Measurements from ENCODE around the gene CIB1.
A peak's percentile ranks its signal among the peaks of the same experiment; 100 is the strongest.

CIB1 gene

DNA sequence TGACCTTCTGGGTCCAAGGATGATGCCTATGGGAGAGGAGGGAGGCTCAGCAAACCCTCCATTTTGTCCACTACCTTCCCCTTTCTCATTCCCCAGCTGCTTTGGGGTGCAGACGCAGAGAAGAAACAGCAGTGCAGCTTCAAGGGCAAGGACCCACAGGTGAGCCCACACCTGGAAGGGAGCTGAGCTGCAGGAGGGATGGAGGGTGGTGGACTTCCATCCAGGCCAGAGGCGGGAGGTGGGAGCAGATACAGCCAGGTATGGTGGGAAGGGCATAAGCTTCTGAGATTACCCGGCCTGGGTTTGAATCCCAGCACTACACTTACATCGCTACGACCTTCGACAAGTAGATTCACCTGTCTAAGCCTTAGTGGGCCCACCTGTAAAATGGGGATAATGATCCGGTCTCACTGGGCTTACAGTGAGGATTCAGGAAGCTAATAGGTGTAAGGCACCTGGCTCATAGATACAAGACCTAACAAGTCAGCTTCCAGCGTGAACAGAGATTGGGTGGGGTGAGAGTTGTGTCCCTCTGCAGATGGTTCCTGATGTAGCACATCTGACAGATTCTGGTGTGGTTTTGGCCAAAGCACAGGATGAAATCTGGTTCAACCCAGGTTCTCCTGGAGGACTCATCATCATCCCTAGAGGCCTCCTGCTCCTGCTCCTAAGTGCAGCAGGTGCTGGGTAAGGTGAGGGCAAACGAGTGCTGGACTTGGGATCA is 15.9 kb downstream of the CIB1 start:
- Mint-ChIP-seq H3K9me3 (no peaks in the 10 kb centered on the region), H3K4me1 (peaks cover 18% of the 10 kb centered on the region), H3K4me3 (no peak overlapping the region), H3K27ac (no peak overlapping the region), H3K36me3 (peaks cover 6% of the 10 kb centered on the region), H3K27me3 (no peaks in the 10 kb centered on the region)
- DNase-seq, result no peak
- CTCF ChIA-PET, result interaction anchor here (0.9 to 3.5 kb wide), 5 partner anchors 10 to 73 kb away, joined by 3 to 25 read pairs (median 3); partner anchors contain the start of genes CIB1 and GDPGP1

DNA sequence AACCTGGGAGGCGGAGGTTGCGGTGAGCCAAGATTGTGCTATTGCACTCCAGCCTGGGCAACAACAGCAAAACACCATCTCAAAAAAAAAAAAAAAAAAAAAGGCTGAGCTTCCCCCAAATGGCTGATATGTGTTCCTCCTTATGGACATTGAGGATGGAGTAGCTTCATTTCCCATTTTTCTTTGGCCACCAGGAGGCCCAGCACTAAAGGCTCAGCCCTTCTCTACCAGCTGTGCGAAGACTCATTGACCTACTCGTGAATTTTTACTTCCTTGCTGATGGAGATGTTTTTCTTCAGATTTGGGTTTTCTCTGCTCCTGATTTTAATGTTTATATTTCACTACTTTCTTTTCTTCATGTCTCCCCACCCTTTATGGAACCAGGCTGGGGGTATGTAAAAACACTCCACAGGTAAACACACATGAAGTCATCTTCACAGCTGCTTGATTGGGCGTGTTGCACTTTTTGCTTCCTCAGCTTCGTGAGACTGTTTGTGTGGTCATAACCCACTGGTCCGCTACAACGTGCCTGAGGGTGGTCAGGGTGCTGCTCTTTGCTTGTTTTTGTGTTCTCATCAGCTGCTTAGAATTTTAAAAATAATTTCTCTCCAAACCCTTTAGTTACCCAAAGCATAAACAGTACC is 19.1 kb downstream of the CIB1 start:
- Mint-ChIP-seq H3K4me3 (no peak overlapping the region), H3K27me3 (no peaks in the 10 kb centered on the region), H3K9me3 (no peaks in the 10 kb centered on the region), H3K36me3 (peaks cover 13% of the 10 kb centered on the region), H3K4me1 (peaks cover 39% of the 10 kb centered on the region), H3K27ac (no peak overlapping the region)
- DNase-seq, result no peak
- CTCF ChIA-PET, result interaction anchor here (1.3 to 3.8 kb wide), 4 partner anchors 13 to 109 kb away, joined by 3 to 17 read pairs (median 4); partner anchors contain the start of gene SEMA4B

DNA sequence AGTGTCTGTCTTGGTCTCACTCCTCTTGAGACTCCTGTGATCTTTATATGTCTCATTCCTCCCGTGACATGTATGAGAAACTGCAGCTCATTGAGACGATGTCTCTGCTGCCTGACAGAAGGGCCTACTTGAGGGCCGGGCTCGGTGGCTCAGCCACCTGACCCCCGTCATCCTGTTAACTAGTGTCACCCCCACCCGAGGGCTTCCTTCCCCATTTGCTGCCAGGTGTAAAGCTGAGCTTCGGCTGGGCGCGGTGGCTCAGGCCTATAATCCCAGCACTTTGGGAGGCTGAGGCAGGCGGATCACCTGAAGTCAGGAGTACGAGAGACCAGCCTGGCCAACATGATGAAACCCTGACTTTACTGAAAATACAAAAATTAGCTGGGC is 19.9 kb downstream of the CIB1 start:
- Mint-ChIP-seq H3K27me3 (no peaks in the 10 kb centered on the region), H3K4me1 (peaks cover 41% of the 10 kb centered on the region), H3K36me3 (peaks cover 15% of the 10 kb centered on the region), H3K4me3 (no peak overlapping the region), H3K27ac (no peak overlapping the region), H3K9me3 (no peaks in the 10 kb centered on the region)
- no peak for DNase-seq
- CTCF ChIA-PET, result interaction anchor here (1.3 to 3.8 kb wide), 2 partner anchors 12 to 108 kb away, joined by 3 to 17 read pairs; partner anchors contain the start of gene SEMA4B

GRCh38 chr15:90213122-90213817 is 20.5 kb downstream of the CIB1 start:
- peaks cover 40% of the 10 kb centered on the region for H3K4me1 Mint-ChIP-seq
- no peaks in the 10 kb centered on the region for H3K27me3 Mint-ChIP-seq
- no peak overlapping the region for H3K4me3 Mint-ChIP-seq
- peaks cover 15% of the 10 kb centered on the region for H3K36me3 Mint-ChIP-seq
- CTCF ChIA-PET, result interaction anchor here (3.8 kb wide), 1 partner anchor 11 kb away, joined by 17 read pairs; the partner anchor contains the start of gene SEMA4B
- no peak for DNase-seq
- no peaks in the 10 kb centered on the region for H3K9me3 Mint-ChIP-seq
- no peak overlapping the region for H3K27ac Mint-ChIP-seq

DNA sequence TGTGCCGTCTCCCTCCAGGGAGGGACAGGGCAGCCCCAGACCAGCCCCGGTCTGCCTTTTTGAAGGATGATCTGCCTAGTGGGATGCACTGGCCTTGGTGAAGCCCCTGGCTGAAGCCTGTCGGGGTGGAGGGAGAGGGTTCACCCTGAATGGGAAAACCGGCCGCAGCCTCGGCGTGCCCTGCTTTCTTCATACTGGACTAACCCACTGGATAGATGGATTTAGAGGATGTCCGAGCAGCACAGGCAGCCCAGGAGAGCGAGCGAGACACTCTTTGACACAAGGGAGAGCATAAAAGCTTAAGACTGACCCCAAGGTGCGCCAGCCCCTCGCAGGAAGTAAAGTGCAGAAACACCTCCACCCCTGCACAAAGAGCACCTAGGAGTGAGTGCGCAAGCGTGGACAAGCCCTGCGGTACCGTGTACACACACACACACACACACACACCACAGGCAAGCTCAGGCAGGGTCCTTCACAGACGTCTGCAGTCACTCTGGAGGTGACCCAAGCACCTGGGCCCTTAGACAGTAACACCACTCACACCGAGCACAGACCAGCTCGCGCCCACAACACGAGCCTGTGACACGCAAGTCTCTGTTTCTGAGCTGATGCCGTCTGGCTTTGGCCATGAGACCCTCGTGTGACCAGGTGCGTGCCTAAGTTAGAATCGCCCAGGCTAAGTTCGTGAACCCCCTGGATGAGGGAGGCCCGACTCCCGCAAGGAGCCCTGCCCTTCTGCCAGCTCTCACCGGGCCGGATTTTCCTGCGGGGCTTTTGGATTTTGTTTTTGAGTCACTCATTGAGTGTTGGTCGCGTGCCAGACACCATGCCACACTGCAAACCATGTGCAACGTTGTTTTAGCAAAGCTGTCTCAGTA is 21.3 kb downstream of the CIB1 start:
- peak overlapping the region; percentile 42 for H3K27ac Mint-ChIP-seq
- H3K36me3 Mint-ChIP-seq, result peaks cover 15% of the 10 kb centered on the region
- H3K4me1 Mint-ChIP-seq, result peaks cover 40% of the 10 kb centered on the region
- H3K4me3 Mint-ChIP-seq, result no peak overlapping the region
- no peaks in the 10 kb centered on the region for H3K9me3 Mint-ChIP-seq
- H3K27me3 Mint-ChIP-seq, result no peaks in the 10 kb centered on the region
- CTCF ChIA-PET, result no interaction called here
- DNase-seq, result no peak

- CTCF ChIA-PET, result no interaction called here
- no peaks in the 10 kb centered on the region for H3K9me3 Mint-ChIP-seq
- no peak for DNase-seq
- H3K4me3 Mint-ChIP-seq, result no peak overlapping the region
- H3K36me3 Mint-ChIP-seq, result peaks cover 15% of the 10 kb centered on the region
- H3K4me1 Mint-ChIP-seq, result peaks cover 37% of the 10 kb centered on the region
- H3K27me3 Mint-ChIP-seq, result no peaks in the 10 kb centered on the region
- no peak overlapping the region for H3K27ac Mint-ChIP-seq
Measured at GRCh38 chr15:90211440-90212143, 22.1 kb downstream of the CIB1 start.

DNA sequence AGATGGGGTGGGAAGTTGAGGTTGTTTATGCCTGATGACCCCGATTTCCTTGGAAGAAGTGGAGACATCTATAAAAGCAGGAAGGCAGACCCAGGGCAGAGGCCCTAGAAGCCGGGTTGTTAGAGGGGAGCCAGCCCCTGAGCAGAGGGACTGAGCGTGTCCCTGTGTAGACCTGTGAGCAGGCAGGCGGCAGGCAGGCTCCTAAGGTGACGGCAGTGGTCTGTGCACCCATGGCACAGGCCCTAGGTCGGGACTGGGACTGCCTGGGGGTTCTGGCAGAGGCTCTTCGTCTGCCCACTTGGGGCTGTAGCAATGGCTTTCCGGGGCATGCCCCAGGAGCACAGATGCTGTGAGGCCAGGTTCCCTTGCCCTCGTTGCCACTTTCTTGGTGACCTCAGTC is 22.7 kb downstream of the CIB1 start:
- peaks cover 34% of the 10 kb centered on the region for H3K4me1 Mint-ChIP-seq
- no peak overlapping the region for H3K4me3 Mint-ChIP-seq
- H3K36me3 Mint-ChIP-seq, result peaks cover 12% of the 10 kb centered on the region
- CTCF ChIA-PET, result interaction anchor here (2.1 kb wide), 1 partner anchor 8 kb away, joined by 8 read pairs; no protein-coding TSS in a partner anchor
- no peak overlapping the region for H3K27ac Mint-ChIP-seq
- H3K9me3 Mint-ChIP-seq, result no peaks in the 10 kb centered on the region
- no peak for DNase-seq
- no peaks in the 10 kb centered on the region for H3K27me3 Mint-ChIP-seq

- H3K4me3 Mint-ChIP-seq, result no peak overlapping the region
- CTCF ChIA-PET, result interaction anchor here (2.1 kb wide), 1 partner anchor 9 kb away, joined by 8 read pairs; no protein-coding TSS in a partner anchor
- no peaks in the 10 kb centered on the region for H3K9me3 Mint-ChIP-seq
- peaks cover 12% of the 10 kb centered on the region for H3K36me3 Mint-ChIP-seq
- H3K27me3 Mint-ChIP-seq, result no peaks in the 10 kb centered on the region
- no peak for DNase-seq
- H3K27ac Mint-ChIP-seq, result no peak overlapping the region
- H3K4me1 Mint-ChIP-seq, result peaks cover 34% of the 10 kb centered on the region
Measured at GRCh38 chr15:90210593-90210992, 23.1 kb downstream of the CIB1 start.

- no peaks in the 10 kb centered on the region for H3K9me3 Mint-ChIP-seq
- H3K27me3 Mint-ChIP-seq, result no peaks in the 10 kb centered on the region
- no peak overlapping the region for H3K4me3 Mint-ChIP-seq
- peaks cover 32% of the 10 kb centered on the region for H3K4me1 Mint-ChIP-seq
- CTCF ChIA-PET, result interaction anchor here (0.9 to 2.1 kb wide), 3 partner anchors 10 to 18 kb away, joined by 3 to 8 read pairs (median 7); no protein-coding TSS in a partner anchor
- peaks cover 10% of the 10 kb centered on the region for H3K36me3 Mint-ChIP-seq
- H3K27ac Mint-ChIP-seq, result no peak overlapping the region
- no peak for DNase-seq
Measured at GRCh38 chr15:90209591-90209990, 24.1 kb downstream of the CIB1 start.

GRCh38 chr15:90208356-90208755 is 25.4 kb downstream of the CIB1 start:
- no peaks in the 10 kb centered on the region for H3K27me3 Mint-ChIP-seq
- no peaks in the 10 kb centered on the region for H3K9me3 Mint-ChIP-seq
- H3K4me1 Mint-ChIP-seq, result peaks cover 32% of the 10 kb centered on the region
- H3K27ac Mint-ChIP-seq, result no peak overlapping the region
- H3K36me3 Mint-ChIP-seq, result peaks cover 10% of the 10 kb centered on the region
- no peak for DNase-seq
- no peak overlapping the region for H3K4me3 Mint-ChIP-seq
- CTCF ChIA-PET, result interaction anchor here (0.8 to 1.6 kb wide), 2 partner anchors 17 to 85 kb away, joined by 3 to 7 read pairs; no protein-coding TSS in a partner anchor

- Mint-ChIP-seq H3K4me1 (peaks cover 41% of the 10 kb centered on the region), H3K27ac (no peak overlapping the region), H3K4me3 (no peak overlapping the region), H3K9me3 (no peaks in the 10 kb centered on the region), H3K36me3 (peaks cover 16% of the 10 kb centered on the region), H3K27me3 (peaks cover 9% of the 10 kb centered on the region)
- CTCF ChIA-PET, result interaction anchor here (0.7 to 1.4 kb wide), 2 partner anchors 12 to 14 kb away, joined by 3 to 4 read pairs; no protein-coding TSS in a partner anchor
- DNase-seq, result no peak
Measured at GRCh38 chr15:90207252-90207651, 26.5 kb downstream of the CIB1 start.

GRCh38 chr15:90205886-90206285 is 27.9 kb downstream of the CIB1 start:
- CTCF ChIA-PET, result interaction anchor here (0.8 to 1.4 kb wide), 2 partner anchors 13 to 16 kb away, joined by 3 to 4 read pairs; no protein-coding TSS in a partner anchor
- H3K4me1 Mint-ChIP-seq, result peaks cover 32% of the 10 kb centered on the region
- DNase-seq, result no peak
- H3K36me3 Mint-ChIP-seq, result peaks cover 16% of the 10 kb centered on the region
- H3K27me3 Mint-ChIP-seq, result peaks cover 10% of the 10 kb centered on the region
- no peak overlapping the region for H3K27ac Mint-ChIP-seq
- no peaks in the 10 kb centered on the region for H3K9me3 Mint-ChIP-seq
- no peak overlapping the region for H3K4me3 Mint-ChIP-seq

Data from activated naive CD4-positive, alpha-beta T cell treated with anti-CD3 and anti-CD28 coated beads, Interleukin-2, amount 10 ng/mL, durations not matched to agents 7 days and 5 days (primary cell).